Cardiac muscle cell (in vitro differentiated cells and primary cell): ENCODE results near the gene ZSCAN25. TPM values are rescaled to one million over a fixed set of nuclear protein-coding genes. Genes with fewer than 3 reads are reported as not detected.

ENCODE experiments used
- DNase-seq, 2 donors: peaks; one replicate each; pipeline versions ENCODE4 v3.0.0 to v3.0.0-alpha.2; 2010 to 2017; ENCODE audit warnings: low read depth in 1 of 2, low spot score in 1 of 2
- H3K27ac ChIP-seq: fragments of 200-600 bp; sonication (generic); 2 replicates; pipeline ENCODE4 v1.5.1; 2016
- H3K27me3 ChIP-seq: fragments of 200-600 bp; sonication (generic); 2 replicates; pipeline ENCODE4 v1.6.0; 2016; ENCODE audit warnings: control low read depth
- H3K36me3 ChIP-seq: fragments of 200-600 bp; sonication (generic); 2 replicates; pipeline ENCODE4 v1.5.1; 2016; ENCODE audit warnings: control low read depth
- H3K4me1 ChIP-seq: fragments of 200-600 bp; sonication (generic); 2 replicates; pipeline ENCODE4 v1.8.1; 2017; ENCODE audit warnings: low read depth, mild to moderate bottlenecking, mixed run types
- H3K4me3 ChIP-seq: fragments of 200-600 bp; sonication (generic); 2 replicates; pipeline ENCODE4 v1.5.1; 2016; ENCODE audit warnings: mild to moderate bottlenecking
- H3K9me3 ChIP-seq: fragments of 200-600 bp; sonication (generic); 2 replicates; pipeline ENCODE4 v1.5.1; 2017; ENCODE audit warnings: low read depth, mild to moderate bottlenecking, control low read depth
- polyA plus RNA-seq: library from polyadenylated mRNA; unstranded; fragments of >200 nt; fragmentation: Nextera tagmentation; extraction: Ambion mirVana; gene quantifications from 2 replicates; pipeline ENCODE4 v1.2.1, GENCODE V29; 2016
- total RNA-seq: library from RNA; depleted of rRNA; stranded (reverse); fragments of >200 nt; gene quantifications from 2 replicates; pipeline ENCODE4 v1.2.3, GENCODE V29; 2016
- TF ChIP-seq, protein P1 (sequence below): IDR thresholded peaks from 2 replicates; pipeline ENCODE4 v1.5.1; 2012; ENCODE audit warnings: low read depth, mild to moderate bottlenecking, low read length

The ZSCAN25 gene
- total and polyA plus RNA-seq, 2 experiments from 2014 or later = 13.8 to 22.8 TPM

DNA sequence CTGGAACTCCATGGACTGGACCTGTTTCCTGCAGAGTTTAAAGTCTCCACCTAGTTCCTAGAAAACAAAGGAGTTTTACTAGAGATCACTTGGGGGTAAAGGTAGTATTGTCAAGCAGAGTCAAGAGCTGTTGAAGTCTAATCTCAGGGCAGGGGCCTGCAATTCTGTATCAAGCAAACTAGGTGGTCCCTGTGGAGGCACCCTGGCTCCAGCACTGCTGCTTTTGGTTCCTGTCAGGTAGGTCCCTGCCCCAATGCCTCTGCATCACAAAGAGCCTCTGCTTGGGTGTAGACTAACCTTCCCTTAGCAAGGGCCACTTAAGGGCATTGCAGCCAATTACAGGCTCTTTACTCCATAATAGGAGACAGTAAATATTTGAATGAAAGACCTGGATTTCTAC lies 22.5 kb downstream of the ZSCAN25 start:
- no peak overlapping the region for H3K27ac ChIP-seq
- H3K4me3 ChIP-seq = no peak overlapping the region
- no peaks in the 10 kb centered on the region for H3K4me1 ChIP-seq
- TF ChIP-seq, protein P1, sequence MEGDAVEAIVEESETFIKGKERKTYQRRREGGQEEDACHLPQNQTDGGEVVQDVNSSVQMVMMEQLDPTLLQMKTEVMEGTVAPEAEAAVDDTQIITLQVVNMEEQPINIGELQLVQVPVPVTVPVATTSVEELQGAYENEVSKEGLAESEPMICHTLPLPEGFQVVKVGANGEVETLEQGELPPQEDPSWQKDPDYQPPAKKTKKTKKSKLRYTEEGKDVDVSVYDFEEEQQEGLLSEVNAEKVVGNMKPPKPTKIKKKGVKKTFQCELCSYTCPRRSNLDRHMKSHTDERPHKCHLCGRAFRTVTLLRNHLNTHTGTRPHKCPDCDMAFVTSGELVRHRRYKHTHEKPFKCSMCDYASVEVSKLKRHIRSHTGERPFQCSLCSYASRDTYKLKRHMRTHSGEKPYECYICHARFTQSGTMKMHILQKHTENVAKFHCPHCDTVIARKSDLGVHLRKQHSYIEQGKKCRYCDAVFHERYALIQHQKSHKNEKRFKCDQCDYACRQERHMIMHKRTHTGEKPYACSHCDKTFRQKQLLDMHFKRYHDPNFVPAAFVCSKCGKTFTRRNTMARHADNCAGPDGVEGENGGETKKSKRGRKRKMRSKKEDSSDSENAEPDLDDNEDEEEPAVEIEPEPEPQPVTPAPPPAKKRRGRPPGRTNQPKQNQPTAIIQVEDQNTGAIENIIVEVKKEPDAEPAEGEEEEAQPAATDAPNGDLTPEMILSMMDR = no peak
- no peaks in the 10 kb centered on the region for H3K9me3 ChIP-seq
- H3K36me3 ChIP-seq = no peaks in the 10 kb centered on the region
- DNase-seq = no peak
- no peaks in the 10 kb centered on the region for H3K27me3 ChIP-seq

- H3K9me3 ChIP-seq = no peaks in the 10 kb centered on the region
- H3K27me3 ChIP-seq = no peaks in the 10 kb centered on the region
- H3K4me3 ChIP-seq = no peak overlapping the region
- no peaks in the 10 kb centered on the region for H3K4me1 ChIP-seq
- no peak for DNase-seq
- no peaks in the 10 kb centered on the region for H3K36me3 ChIP-seq
- no peak overlapping the region for H3K27ac ChIP-seq
- TF ChIP-seq, protein P1 = no peak
Measured at GRCh38 chr7:99642027-99642426, 25.3 kb downstream of the ZSCAN25 start.

- TF ChIP-seq, protein P1 = no peak
- no peaks in the 10 kb centered on the region for H3K36me3 ChIP-seq
- no peak for DNase-seq
Measured at GRCh38 chr7:99643464-99643863, 26.7 kb downstream of the ZSCAN25 start.

DNA sequence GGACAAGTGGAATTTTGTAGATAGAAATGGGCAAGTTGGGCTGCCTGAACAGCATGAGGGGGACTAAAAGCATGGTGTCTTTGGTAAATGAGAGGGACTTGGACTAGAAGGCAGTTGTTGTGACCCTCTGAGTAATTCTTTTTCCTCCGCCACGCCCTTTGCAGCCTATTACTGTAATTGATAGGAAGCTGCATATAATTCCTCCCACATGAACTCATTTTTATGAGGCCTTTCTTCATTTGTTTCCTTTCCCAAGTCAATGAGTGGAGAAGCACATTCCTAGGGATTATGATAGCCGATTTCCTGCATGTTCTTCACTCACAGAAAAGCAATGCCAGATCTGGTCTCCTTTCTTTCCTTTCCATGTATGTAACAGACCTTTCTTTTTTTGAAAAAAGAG lies 27.7 kb downstream of the ZSCAN25 start:
- no peaks in the 10 kb centered on the region for H3K9me3 ChIP-seq
- no peak for DNase-seq
- H3K36me3 ChIP-seq = no peaks in the 10 kb centered on the region
- no peaks in the 10 kb centered on the region for H3K27me3 ChIP-seq
- no peak overlapping the region for H3K27ac ChIP-seq
- H3K4me1 ChIP-seq = no peaks in the 10 kb centered on the region
- H3K4me3 ChIP-seq = no peak overlapping the region
- TF ChIP-seq, protein P1 = no peak

More at GRCh38 chr7:99643464-99643863, 26.7 kb downstream of the ZSCAN25 start:
- Histone ChIP-seq H3K27me3 (no peaks in the 10 kb centered on the region), H3K27ac (no peak overlapping the region), H3K4me3 (no peak overlapping the region), H3K9me3 (no peaks in the 10 kb centered on the region), H3K4me1 (no peaks in the 10 kb centered on the region)

- Histone ChIP-seq H3K4me1 (no peaks in the 10 kb centered on the region), H3K36me3 (no peaks in the 10 kb centered on the region), H3K4me3 (no peak overlapping the region), H3K9me3 (no peaks in the 10 kb centered on the region), H3K27me3 (no peaks in the 10 kb centered on the region), H3K27ac (no peak overlapping the region)
- DNase-seq = no peak
- TF ChIP-seq, protein P1 = no peak
Measured at GRCh38 chr7:99645590-99645989, 28.8 kb downstream of the ZSCAN25 start.

DNA sequence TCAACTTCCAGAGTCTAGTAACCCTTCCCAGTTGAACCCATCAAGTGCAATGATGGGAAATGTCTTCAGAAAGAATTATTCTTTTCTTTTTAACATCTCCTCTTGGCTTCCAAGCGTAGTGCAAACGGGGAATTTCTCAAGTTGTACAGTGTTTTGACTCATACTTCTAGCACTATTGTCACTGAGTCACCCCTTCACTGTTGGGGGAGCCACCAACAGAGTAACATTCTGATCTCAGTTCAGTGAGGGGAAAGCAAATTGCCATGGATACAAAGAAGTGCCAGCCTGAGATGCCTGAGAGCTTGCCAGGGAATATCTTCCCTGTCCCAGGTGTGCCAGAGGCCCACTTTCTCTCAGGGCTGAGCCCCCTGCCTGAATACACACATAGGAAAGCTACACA lies 32.1 kb downstream of the ZSCAN25 start:
- H3K4me1 ChIP-seq = no peaks in the 10 kb centered on the region
- no peak overlapping the region for H3K4me3 ChIP-seq
- no peaks in the 10 kb centered on the region for H3K9me3 ChIP-seq
- H3K27ac ChIP-seq = no peak overlapping the region
- H3K36me3 ChIP-seq = no peaks in the 10 kb centered on the region
- TF ChIP-seq, protein P1 = no peak
- H3K27me3 ChIP-seq = no peaks in the 10 kb centered on the region
- no peak for DNase-seq
